WTC11 (cell line): ENCODE data around the gene AKAP13. TPM values are rescaled to one million over a fixed set of nuclear protein-coding genes. Genes with fewer than 3 reads are reported as not detected.

Experiments
- ATAC-seq: fragments of 200-7000 bp; cut with Tn5 transposase; 2 replicates; pipeline ENCODE4 v1.10.0; 2021; ENCODE audit warnings: mild to moderate bottlenecking, moderate library complexity
- CTCF ChIA-PET: fragments of 300-600 bp; sonication (Branson Sonifier 250); formaldehyde crosslinking; loops from one replicate; lab custom pipeline; 2021; ENCODE audit warnings: antibody characterized with exemption; lab: Charles Lee
- POLR2A ChIA-PET: fragments of 350-600 bp; sonication (Branson Sonifier 250); formaldehyde crosslinking; loops from one replicate; lab custom pipeline; 2021; ENCODE audit warnings: antibody characterized with exemption; lab: Charles Lee
- DNase-seq: peaks from one replicate; pipeline ENCODE4 v3.0.0; 2021; ENCODE audit warnings: low spot score
- H3K27ac Mint-ChIP-seq: 2 replicates; pipeline ENCODE4 v1.8.0; 2021; ENCODE audit warnings: mixed read lengths
- H3K27me3 Mint-ChIP-seq: 2 replicates; pipeline ENCODE4 v1.8.0; 2021; ENCODE audit warnings: low read depth, mild to moderate bottlenecking, moderate library complexity, mixed read lengths
- H3K36me3 Mint-ChIP-seq: 2 replicates; pipeline ENCODE4 v1.8.0; 2021; ENCODE audit warnings: mixed read lengths
- H3K4me1 Mint-ChIP-seq: 2 replicates; pipeline ENCODE4 v1.8.0; 2022; ENCODE audit warnings: mixed read lengths
- H3K4me3 Mint-ChIP-seq: 2 replicates; pipeline ENCODE4 v1.8.0; 2021; ENCODE audit warnings: mild to moderate bottlenecking, moderate library complexity, mixed read lengths
- H3K9me3 Mint-ChIP-seq: 2 replicates; pipeline ENCODE4 v1.8.0; 2021; ENCODE audit warnings: mixed read lengths
- ARID4B ChIP-seq: sonication (generic); formaldehyde crosslinking; IDR thresholded peaks from 2 replicates; pipeline ENCODE4 v1.8.0; 2023; ENCODE audit warnings: missing genetic modification reagents, mild to moderate bottlenecking, borderline replicate concordance
- ERG ChIP-seq: fragments of 250-450 bp; sonication (Bioruptor Pico); IDR thresholded peaks from 2 replicates; pipeline ENCODE4 v1.8.0; 2021; ENCODE audit warnings: mild to moderate bottlenecking
- FOXK1 ChIP-seq: sonication (generic); formaldehyde crosslinking; IDR thresholded peaks from 2 replicates; pipeline ENCODE4 v1.8.0; 2022; ENCODE audit warnings: mild to moderate bottlenecking, moderate library complexity, missing genetic modification reagents
- GABPB1 ChIP-seq: sonication (generic); formaldehyde crosslinking; IDR thresholded peaks from 2 replicates; pipeline ENCODE4 v1.8.1; 2023; ENCODE audit warnings: mild to moderate bottlenecking, missing genetic modification reagents
- HMGA2 ChIP-seq: fragments of 250-450 bp; sonication (Bioruptor Pico); IDR thresholded peaks from 2 replicates; pipeline ENCODE4 v1.4.0; 2021; ENCODE audit warnings: mild to moderate bottlenecking, moderate library complexity
- JUN ChIP-seq: sonication (generic); formaldehyde crosslinking; IDR thresholded peaks from 2 replicates; pipeline ENCODE4 v1.8.0; 2023; ENCODE audit warnings: mild to moderate bottlenecking, missing genetic modification reagents
- NR1H2 ChIP-seq: sonication (generic); formaldehyde crosslinking; IDR thresholded peaks from 2 replicates; pipeline ENCODE4 v1.9.0; 2021; ENCODE audit warnings: mild to moderate bottlenecking, moderate library complexity, missing genetic modification reagents
- RELA ChIP-seq: sonication (generic); formaldehyde crosslinking; IDR thresholded peaks from 2 replicates; pipeline ENCODE4 v1.8.1; 2022; ENCODE audit warnings: missing genetic modification reagents, mild to moderate bottlenecking, borderline replicate concordance
- SMAD4 ChIP-seq: sonication (generic); formaldehyde crosslinking; IDR thresholded peaks from 2 replicates; pipeline ENCODE4 v1.8.0; 2022; ENCODE audit warnings: mild to moderate bottlenecking, missing genetic modification reagents
- SOX15 ChIP-seq: fragments of 250-450 bp; sonication (Bioruptor Pico); IDR thresholded peaks from 2 replicates; pipeline ENCODE4 v1.9.0; 2021; ENCODE audit warnings: mild to moderate bottlenecking
- SP1 ChIP-seq: sonication (generic); formaldehyde crosslinking; conservative IDR thresholded peaks from 2 replicates; pipeline ENCODE4 v1.8.1; 2022; ENCODE audit warnings: missing genetic modification reagents
- TEAD1 ChIP-seq: sonication (generic); formaldehyde crosslinking; IDR thresholded peaks from 2 replicates; pipeline ENCODE4 v1.8.0; 2022; ENCODE audit warnings: mild to moderate bottlenecking, missing genetic modification reagents
- USF2 ChIP-seq: sonication (generic); formaldehyde crosslinking; IDR thresholded peaks from 2 replicates; pipeline ENCODE4 v1.8.1; 2023; ENCODE audit warnings: mild to moderate bottlenecking, missing genetic modification reagents, moderate library complexity
- ZNF281 ChIP-seq: sonication (generic); formaldehyde crosslinking; IDR thresholded peaks from 2 replicates; pipeline ENCODE4 v1.8.0; 2023; ENCODE audit warnings: mild to moderate bottlenecking, missing genetic modification reagents
- ZNF317 ChIP-seq: sonication (generic); formaldehyde crosslinking; IDR thresholded peaks from 2 replicates; pipeline ENCODE4 v1.8.1; 2023; ENCODE audit warnings: low read depth, mild to moderate bottlenecking, moderate library complexity, missing genetic modification reagents, borderline replicate concordance
- total RNA-seq: library from RNA; stranded (reverse); gene quantifications from 3 replicates; pipeline ENCODE4 v1.2.3, GENCODE V29; 2021
- TF ChIP-seq, protein P1 (sequence below): fragments of 250-450 bp; sonication (Bioruptor Pico); IDR thresholded peaks from 2 replicates; pipeline ENCODE4 v2.1.2; 2022; ENCODE audit warnings: mild to moderate bottlenecking, moderate library complexity
- TF ChIP-seq, protein P2 (sequence below): fragments of 250-450 bp; sonication (Bioruptor Pico); conservative IDR thresholded peaks from 2 replicates; pipeline ENCODE4 v1.9.0; 2021; ENCODE audit warnings: mild to moderate bottlenecking
- TF ChIP-seq, protein P3 (sequence below): sonication (generic); formaldehyde crosslinking; IDR thresholded peaks from 2 replicates; pipeline ENCODE4 v1.8.1; 2023; ENCODE audit warnings: mild to moderate bottlenecking, missing genetic modification reagents

The AKAP13 gene
- total RNA-seq, 1 experiment from 2014 or later: 50.3 TPM

DNA sequence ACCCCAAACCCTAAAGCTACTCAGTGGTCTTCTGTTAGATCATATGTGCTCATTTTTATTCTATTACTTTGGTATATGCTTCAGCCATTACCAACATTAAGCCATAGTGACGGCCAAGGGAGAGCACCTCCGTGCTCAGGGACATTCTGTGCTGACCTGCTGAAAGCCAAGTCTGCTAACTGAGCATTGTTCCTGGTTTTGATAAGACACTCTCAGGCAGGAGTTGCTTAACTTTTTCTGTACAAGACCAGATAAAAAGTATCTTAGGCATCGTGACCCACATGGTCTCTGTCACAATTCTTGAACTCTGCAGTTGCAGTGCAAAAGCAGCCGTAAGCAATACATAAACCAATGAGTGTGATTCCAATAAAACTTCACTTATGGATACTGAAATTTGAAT lies 313.7 kb downstream of the AKAP13 start:
- Mint-ChIP-seq H3K27ac (no peak overlapping the region), H3K36me3 (peaks cover 10% of the 10 kb centered on the region), H3K4me3 (no peak overlapping the region), H3K9me3 (no peaks in the 10 kb centered on the region), H3K27me3 (no peaks in the 10 kb centered on the region), H3K4me1 (peaks cover 17% of the 10 kb centered on the region)
- TF ChIP-seq, protein P1, sequence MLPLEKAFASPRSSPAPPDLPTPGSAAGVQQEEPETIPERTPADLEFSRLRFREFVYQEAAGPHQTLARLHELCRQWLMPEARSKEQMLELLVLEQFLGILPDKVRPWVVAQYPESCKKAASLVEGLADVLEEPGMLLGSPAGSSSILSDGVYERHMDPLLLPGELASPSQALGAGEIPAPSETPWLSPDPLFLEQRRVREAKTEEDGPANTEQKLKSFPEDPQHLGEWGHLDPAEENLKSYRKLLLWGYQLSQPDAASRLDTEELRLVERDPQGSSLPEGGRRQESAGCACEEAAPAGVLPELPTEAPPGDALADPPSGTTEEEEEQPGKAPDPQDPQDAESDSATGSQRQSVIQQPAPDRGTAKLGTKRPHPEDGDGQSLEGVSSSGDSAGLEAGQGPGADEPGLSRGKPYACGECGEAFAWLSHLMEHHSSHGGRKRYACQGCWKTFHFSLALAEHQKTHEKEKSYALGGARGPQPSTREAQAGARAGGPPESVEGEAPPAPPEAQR (CRISPR knock-in tag): no peak
- no peak for TF ChIP-seq ARID4B
- TF ChIP-seq SP1 (CRISPR knock-in tag): no peak
- TF ChIP-seq SMAD4 (CRISPR knock-in tag): no peak
- no peak for TF ChIP-seq NR1H2
- TF ChIP-seq FOXK1 (CRISPR knock-in tag): no peak
- TF ChIP-seq SOX15 (CRISPR knock-in tag): no peak
- no peak for TF ChIP-seq HMGA2 (CRISPR knock-in tag)
- no peak for TF ChIP-seq RELA
- ATAC-seq (no peak), DNase-seq (no peak)
- POLR2A ChIA-PET: no interaction called here
- CTCF ChIA-PET: no interaction called here

DNA sequence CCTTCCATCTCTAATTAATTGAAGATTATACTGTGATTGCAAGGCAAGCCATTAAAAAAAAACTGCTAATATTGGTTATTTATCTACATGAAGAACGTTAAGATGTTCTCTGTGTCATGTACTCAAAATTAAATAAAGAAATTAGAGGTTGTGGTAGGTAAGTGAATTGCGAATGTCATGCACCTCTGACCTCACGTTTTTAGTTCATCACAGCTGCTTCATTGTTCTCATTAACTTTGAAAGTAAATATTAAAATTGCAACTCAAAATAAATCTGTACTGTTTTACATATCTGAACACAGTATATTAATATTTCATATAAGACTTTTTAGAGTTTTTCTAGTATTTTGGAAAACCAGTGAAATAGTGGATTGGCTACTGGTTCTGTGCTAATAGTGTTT lies 320.4 kb downstream of the AKAP13 start:
- H3K36me3 Mint-ChIP-seq: peaks cover 3% of the 10 kb centered on the region; the same call in 1 of the 2 replicates
- ChIA-PET CTCF (interaction anchor here (1.0 kb wide), 1 partner anchor 8 kb away, joined by 3 read pairs; no protein-coding TSS in a partner anchor), POLR2A (no interaction called here)
- TF ChIP-seq USF2 (CRISPR knock-in tag) (no peak), ZNF317 (CRISPR knock-in tag) (no peak), SMAD4 (CRISPR knock-in tag) (no peak), TEAD1 (CRISPR knock-in tag) (no peak), ERG (CRISPR knock-in tag) (no peak), ZNF281 (no peak), GABPB1 (CRISPR knock-in tag) (no peak), RELA (no peak), JUN (CRISPR knock-in tag) (no peak), FOXK1 (CRISPR knock-in tag) (no peak)
- TF ChIP-seq, protein P2, sequence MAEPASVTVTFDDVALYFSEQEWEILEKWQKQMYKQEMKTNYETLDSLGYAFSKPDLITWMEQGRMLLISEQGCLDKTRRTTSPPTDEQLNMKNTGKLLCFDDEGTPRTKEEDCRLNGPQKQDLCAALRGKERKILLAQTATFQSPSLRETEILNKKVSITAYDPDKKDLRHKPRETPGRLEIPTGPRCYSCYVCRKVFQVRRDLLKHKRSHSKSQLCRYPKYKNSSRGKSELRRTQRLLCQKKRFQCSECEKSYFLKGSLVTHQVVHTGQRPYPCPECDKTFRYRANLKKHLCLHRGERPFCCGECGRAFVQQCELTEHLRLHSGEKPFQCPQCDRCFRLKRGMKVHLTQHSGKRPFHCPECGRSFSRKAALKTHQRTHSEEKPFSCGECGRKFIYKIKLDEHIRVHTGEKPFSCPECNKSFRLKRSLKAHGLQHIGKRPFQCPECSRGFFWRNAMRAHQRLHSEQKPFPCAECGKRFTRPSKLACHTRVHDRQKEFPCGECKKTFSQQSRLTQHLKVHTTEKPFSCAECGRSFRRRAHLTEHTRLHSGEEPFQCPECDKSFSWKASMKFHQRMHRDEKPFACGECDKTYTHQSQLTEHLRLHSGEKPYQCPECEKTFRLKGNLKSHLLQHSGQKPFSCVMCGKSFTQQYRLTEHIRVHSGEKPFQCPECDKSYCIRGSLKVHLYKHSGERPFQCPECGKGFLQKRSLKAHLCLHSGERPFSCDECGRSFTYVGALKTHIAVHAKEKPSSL (CRISPR knock-in tag): no peak
- TF ChIP-seq, protein P3, sequence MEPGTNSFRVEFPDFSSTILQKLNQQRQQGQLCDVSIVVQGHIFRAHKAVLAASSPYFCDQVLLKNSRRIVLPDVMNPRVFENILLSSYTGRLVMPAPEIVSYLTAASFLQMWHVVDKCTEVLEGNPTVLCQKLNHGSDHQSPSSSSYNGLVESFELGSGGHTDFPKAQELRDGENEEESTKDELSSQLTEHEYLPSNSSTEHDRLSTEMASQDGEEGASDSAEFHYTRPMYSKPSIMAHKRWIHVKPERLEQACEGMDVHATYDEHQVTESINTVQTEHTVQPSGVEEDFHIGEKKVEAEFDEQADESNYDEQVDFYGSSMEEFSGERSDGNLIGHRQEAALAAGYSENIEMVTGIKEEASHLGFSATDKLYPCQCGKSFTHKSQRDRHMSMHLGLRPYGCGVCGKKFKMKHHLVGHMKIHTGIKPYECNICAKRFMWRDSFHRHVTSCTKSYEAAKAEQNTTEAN (CRISPR knock-in tag): no peak
- ATAC-seq (no peak), DNase-seq (no peak)
- no peak overlapping the region for H3K4me3 Mint-ChIP-seq
- no peaks in the 10 kb centered on the region for H3K27me3 Mint-ChIP-seq
- no peak overlapping the region for H3K27ac Mint-ChIP-seq
- no peaks in the 10 kb centered on the region for H3K9me3 Mint-ChIP-seq
- peaks cover 6% of the 10 kb centered on the region for H3K4me1 Mint-ChIP-seq
